CD14-positive monocyte (primary cell): ENCODE data around the gene HOGA1. TPM values are rescaled to one million over a fixed set of nuclear protein-coding genes. Genes with fewer than 3 reads are reported as not detected.

Experiments used
- DNase-seq, 3 donors: peaks; one replicate each; pipeline ENCODE4 v3.0.0-alpha.2; 2011 to 2022
- H2AFZ ChIP-seq: 2 replicates; pipeline ENCODE4 v1.6.0; 2012; ENCODE audit warnings: mild to moderate bottlenecking, low read depth, low read length, inconsistent platforms; ENCODE audit not compliant: insufficient read depth, poor library complexity, severe bottlenecking
- H3K27ac ChIP-seq, 2 donors: 1 replicate in 1 of 2; 2 replicates in 1 of 2; pipeline ENCODE4 v1.5.1; 2012 to 2013; ENCODE audit warnings: low read length in 2 of 2, control low read depth in 1 of 2, inconsistent platforms in 1 of 2, low read depth in 1 of 2, mild to moderate bottlenecking in 1 of 2
- H3K27me3 ChIP-seq, 2 donors: one replicate each; pipeline versions ENCODE4 v1.6.0 to v1.6.1; 2011 to 2013; ENCODE audit warnings: low read length in 2 of 2; ENCODE audit not compliant: control insufficient read depth in 2 of 2, insufficient read depth in 2 of 2
- H3K36me3 ChIP-seq, 2 donors: replicated peaks in 1 of 2; 1 replicate in 1 of 2; 2 replicates in 1 of 2; pipeline versions ENCODE4 v1.5.1 to v1.6.1; 2012 to 2013; ENCODE audit warnings: low read length in 2 of 2, control low read depth in 1 of 2, inconsistent platforms in 1 of 2, mild to moderate bottlenecking in 1 of 2; ENCODE audit not compliant: insufficient read depth in 2 of 2, control insufficient read depth in 1 of 2
- H3K4me1 ChIP-seq, 2 donors: 1 replicate in 1 of 2; 2 replicates in 1 of 2; pipeline versions ENCODE4 v1.5.1 to v1.6.1; 2012 to 2013; ENCODE audit warnings: low read length in 2 of 2, control low read depth in 1 of 2, inconsistent platforms in 1 of 2, mild to moderate bottlenecking in 1 of 2, moderate library complexity in 1 of 2; ENCODE audit not compliant: insufficient read depth in 2 of 2, control insufficient read depth in 1 of 2
- H3K4me2 ChIP-seq: replicated peaks from 2 replicates; pipeline ENCODE3; 2012; ENCODE audit warnings: low read length, moderate library complexity, mild to moderate bottlenecking; ENCODE audit not compliant: poor library complexity, severe bottlenecking; ENCODE audit errors: extremely low read depth
- H3K4me3 ChIP-seq, 3 experiments: fragments of 200-600 bp in 1 of 3; sonication (generic) in 1 of 3; replicated peaks in 1 of 3; 1 replicate in 2 of 3; 2 replicates in 1 of 3; pipeline ENCODE4 v1.5.1; 2011 to 2013; ENCODE audit warnings: low read length in 3 of 3, mild to moderate bottlenecking in 3 of 3, control low read depth in 2 of 3, low read depth in 2 of 3, inconsistent platforms in 1 of 3, moderate library complexity in 1 of 3
- H3K79me2 ChIP-seq: 2 replicates; pipeline ENCODE4 v1.6.0; 2012; ENCODE audit warnings: mild to moderate bottlenecking, control low read depth, inconsistent platforms, low read length, moderate library complexity; ENCODE audit not compliant: insufficient read depth
- H3K9ac ChIP-seq: 2 replicates; pipeline ENCODE4 v1.6.0; 2017; ENCODE audit warnings: low read length, mild to moderate bottlenecking; ENCODE audit not compliant: insufficient read depth, poor library complexity, severe bottlenecking
- H3K9me3 ChIP-seq, 2 donors: replicated peaks in 1 of 2; 1 replicate in 1 of 2; 2 replicates in 1 of 2; pipeline versions ENCODE4 v1.5.1 to v1.6.1; 2012 to 2013; ENCODE audit warnings: low read length in 2 of 2, control low read depth in 1 of 2; ENCODE audit not compliant: control insufficient read depth in 1 of 2, insufficient read depth in 1 of 2
- H4K20me1 ChIP-seq: 2 replicates; pipeline ENCODE4 v1.6.0; 2012; ENCODE audit warnings: mild to moderate bottlenecking, low read length, control low read depth, moderate library complexity; ENCODE audit not compliant: insufficient read depth
- H3K27ac Mint-ChIP-seq, 7 donors: one replicate each; pipeline ENCODE4 v1.8.0; 2020; ENCODE audit warnings: mild to moderate bottlenecking in 7 of 7, mixed read lengths in 7 of 7, moderate library complexity in 6 of 7, inconsistent platforms in 2 of 7
- H3K27me3 Mint-ChIP-seq, 3 donors: one replicate each; pipeline ENCODE4 v1.8.0; 2021 to 2022; ENCODE audit warnings: low read depth in 3 of 3, mild to moderate bottlenecking in 3 of 3, mixed read lengths in 3 of 3, moderate library complexity in 3 of 3, inconsistent platforms in 1 of 3
- H3K36me3 Mint-ChIP-seq, 2 donors: one replicate each; pipeline ENCODE4 v1.8.0; 2020; ENCODE audit warnings: mixed read lengths in 2 of 2, inconsistent platforms in 1 of 2, mild to moderate bottlenecking in 1 of 2
- H3K4me1 Mint-ChIP-seq: one replicate; pipeline ENCODE4 v1.8.0; 2020; ENCODE audit warnings: mild to moderate bottlenecking, mixed read lengths
- H3K4me3 Mint-ChIP-seq, 2 donors: one replicate each; pipeline ENCODE4 v1.8.0; 2020; ENCODE audit warnings: mild to moderate bottlenecking in 2 of 2, mixed read lengths in 2 of 2, moderate library complexity in 1 of 2
- H3K9me3 Mint-ChIP-seq, 7 donors: one replicate each; pipeline ENCODE4 v1.8.0; 2020 to 2022; ENCODE audit warnings: mixed read lengths in 7 of 7, mild to moderate bottlenecking in 6 of 7, moderate library complexity in 6 of 7, inconsistent platforms in 2 of 7
- CTCF ChIP-seq: fragments of 200-600 bp; IDR thresholded peaks from one replicate; pipeline ENCODE4 v1.8.0; 2022; ENCODE audit warnings: antibody characterized with exemption, mild to moderate bottlenecking
- WGBS: methylation state at CpG from one replicate; pipeline ENCODE4 v1.1.5; 2013; ENCODE audit warnings: missing lambda C conversion rate; ENCODE audit not compliant: insufficient coverage; 5-methylcytosine and 5-hydroxymethylcytosine counted together
- intact Hi-C, 2 donors: fragments of 100-400 bp; cut with micrococcal nuclease; formaldehyde crosslinking; loops; one replicate each; pipeline versions ENCODE4 v1.15.0 to v1.15.1; 2023
- polyA plus RNA-seq, 3 donors: library from polyadenylated mRNA; depleted of rRNA in 1 of 3; unstranded in 2 of 3; stranded (reverse) in 1 of 3; fragments of 300-500 nt in 2 of 3; fragments of >200 nt in 1 of 3; fragmentation: Illumina TruSeq in 2 of 3; gene quantifications; 1 replicate in 2 of 3; 2 replicates in 1 of 3; pipeline ENCODE4 v1.2.3, GENCODE V29; 2012 to 2021

The HOGA1 gene
- polyA plus RNA-seq, 3 donors: not detected

- H3K4me3 ChIP-seq: no peak overlapping the region
- H3K27me3 ChIP-seq: no peaks in the 10 kb centered on the region
- no peak for TF ChIP-seq CTCF
- no peak overlapping the region for H3K9ac ChIP-seq
- intact Hi-C loops: loop anchor here in 1 of 2 donors (5.0 kb wide), 1 partner anchor 129 kb away; no protein-coding TSS in a partner anchor
- Mint-ChIP-seq H3K4me3 (no peak overlapping the region), H3K9me3 (no peaks in the 10 kb centered on the region), H3K27me3 (peaks cover 2 to 5% (median 5%) of the 10 kb centered on the region in 3 donors), H3K27ac (no peak overlapping the region), H3K36me3 (no peaks in the 10 kb centered on the region), H3K4me1 (peaks cover 15% of the 10 kb centered on the region)
- no peaks in the 10 kb centered on the region for H3K9me3 ChIP-seq
- no peak overlapping the region for H2AFZ ChIP-seq
- H3K36me3 ChIP-seq: no peaks in the 10 kb centered on the region
- H3K4me2 ChIP-seq: no peak overlapping the region
- H4K20me1 ChIP-seq: no peaks in the 10 kb centered on the region
- H3K79me2 ChIP-seq: no peaks in the 10 kb centered on the region
- no peak overlapping the region for H3K27ac ChIP-seq
- peaks cover 11 to 12% of the 10 kb centered on the region in 2 donors for H3K4me1 ChIP-seq
- no peak for DNase-seq
Measured at GRCh38 chr10:97631098-97631497, 46.9 kb downstream of the HOGA1 start.

DNA sequence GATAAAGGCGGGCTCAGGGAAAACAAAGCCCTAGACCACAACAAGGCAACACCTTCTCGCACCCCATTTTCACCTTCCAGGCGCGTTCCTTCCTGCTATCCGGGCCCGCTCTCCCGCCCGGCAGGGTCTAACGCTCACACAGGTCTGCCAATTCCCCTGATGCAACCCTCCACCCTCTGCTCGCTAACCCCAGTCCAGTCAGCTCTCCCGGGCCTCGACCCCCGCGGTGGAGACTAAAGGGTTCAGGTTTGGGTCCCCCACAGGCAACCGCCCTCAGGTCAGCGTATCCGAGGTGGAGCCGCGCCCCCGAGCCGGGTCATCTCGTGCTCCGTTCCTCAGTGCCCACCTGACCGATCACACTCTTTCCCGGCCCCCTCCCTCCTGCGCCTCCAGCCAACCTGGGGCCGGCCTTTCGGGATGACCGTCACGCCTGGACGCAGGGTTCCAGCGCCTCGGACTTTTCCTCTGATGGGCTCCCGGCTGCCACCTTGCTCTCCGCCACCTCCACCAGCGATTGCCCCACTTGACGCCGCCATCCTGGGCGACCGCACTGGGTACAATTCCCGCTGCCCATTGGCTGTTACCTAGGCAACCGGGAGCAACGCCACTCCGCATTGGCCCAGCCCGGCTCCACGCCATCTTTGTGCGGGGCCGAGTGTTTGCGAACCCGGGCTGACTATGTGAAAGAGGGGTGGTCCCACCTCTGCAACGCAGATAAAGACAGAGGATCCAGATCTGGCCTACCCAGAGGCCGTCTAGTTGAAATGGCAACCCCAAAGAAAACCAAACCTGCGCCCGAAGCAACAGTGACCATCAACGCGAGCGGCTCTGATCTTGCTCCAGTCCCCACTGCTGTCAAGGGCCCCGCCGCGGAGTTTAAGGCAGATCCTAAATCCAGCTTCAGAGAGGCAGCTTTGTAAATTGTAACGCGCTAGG is 49.0 kb downstream of the HOGA1 start, which contains the start of gene MORN4:
Gene MORN4 (minus strand): TSS at position 552 of the 936 bp plus-strand sequence. CDS start 13,847 bp downstream, outside the sequence.
- Histone ChIP-seq H3K4me3 (peak within 1 kb of the TSS; percentile 65 to 83 (median 74)), H3K4me1 (peaks cover 11 to 12% of the 10 kb centered on the region in 2 donors), H3K36me3 (no peaks in the 10 kb centered on the region), H3K9ac (peak within 1 kb of the TSS; percentile 47), H3K9me3 (no peaks in the 10 kb centered on the region), H3K27me3 (no peaks in the 10 kb centered on the region), H2AFZ (peak within 1 kb of the TSS; percentile 98), H4K20me1 (no peaks in the 10 kb centered on the region), H3K79me2 (no peaks in the 10 kb centered on the region), H3K27ac (no peak within 1 kb of the TSS), H3K4me2 (peak within 1 kb of the TSS; percentile 90)
- no peak for TF ChIP-seq CTCF
- intact Hi-C loops: loop anchor here in 1 of 2 donors (5.0 kb wide), 1 partner anchor 131 kb away; no protein-coding TSS in a partner anchor
- peak; percentile 88 to 91 (median 90) for DNase-seq
- H3K27me3 Mint-ChIP-seq: peaks cover 2 to 5% (median 5%) of the 10 kb centered on the region in 3 donors
- peak within 1 kb of the TSS; percentile 95 to 99 for H3K4me3 Mint-ChIP-seq
- under 1% methylated on average over 61 of the region's 62 CpGs for WGBS
- no peaks in the 10 kb centered on the region for H3K9me3 Mint-ChIP-seq
- H3K27ac Mint-ChIP-seq: peak within 1 kb of the TSS in 6 of 7 donors; percentile 30 to 82 (median 70)
- no peaks in the 10 kb centered on the region for H3K36me3 Mint-ChIP-seq
- H3K4me1 Mint-ChIP-seq: peaks cover 15% of the 10 kb centered on the region
